CD4-positive, CD25-positive, alpha-beta regulatory T cell (primary cell): ENCODE measurements around the gene ACSF3. TPM values are rescaled to one million over a fixed set of nuclear protein-coding genes. Genes with fewer than 3 reads are reported as not detected.
A peak's percentile ranks its signal among the peaks of the same experiment; 100 is the strongest.
"Not testable (repeated sequence)": the region's sequence is repeated elsewhere in the genome, so short reads cannot be mapped to it uniquely, and the experiment has no call there.

Experiments
- ATAC-seq, 2 donors: fragments of 150-1000 bp; cut with Tn5 transposase; one replicate each; pipeline ENCODE4 v1.10.0; 2021; ENCODE audit warnings: low read depth in 2 of 2, moderate number of reproducible peaks in 2 of 2, moderate library complexity in 1 of 2
- DNase-seq, 3 donors: peaks; one replicate each; pipeline versions ENCODE4 v3.0.0 to v3.0.0-alpha.2; 2012 to 2022; ENCODE audit warnings: mixed read lengths in 1 of 3
- H3K27ac ChIP-seq: one replicate; pipeline ENCODE4 v1.7.0; 2013; ENCODE audit warnings: mild to moderate bottlenecking, low read length; ENCODE audit not compliant: insufficient read depth, poor library complexity, severe bottlenecking
- H3K27me3 ChIP-seq: one replicate; pipeline ENCODE4 v1.7.0; 2013; ENCODE audit warnings: low read length; ENCODE audit not compliant: control insufficient read depth, insufficient read depth
- H3K36me3 ChIP-seq: one replicate; pipeline ENCODE4 v1.7.0; 2013; ENCODE audit warnings: mild to moderate bottlenecking, low read length, moderate library complexity; ENCODE audit not compliant: control insufficient read depth, insufficient read depth
- H3K4me1 ChIP-seq: 2 replicates; pipeline ENCODE4 v1.7.0; 2013; ENCODE audit warnings: mild to moderate bottlenecking, low read length; ENCODE audit not compliant: insufficient read depth, control insufficient read depth, poor library complexity, severe bottlenecking
- H3K4me3 ChIP-seq: one replicate; pipeline ENCODE4 v1.7.0; 2013; ENCODE audit warnings: low read depth, mild to moderate bottlenecking, low read length, moderate library complexity
- H3K9me3 ChIP-seq, 2 experiments: 1 replicate in 1 of 2; 2 replicates in 1 of 2; pipeline ENCODE4 v1.7.0; 2013; ENCODE audit warnings: low read length in 2 of 2, mild to moderate bottlenecking in 1 of 2, moderate library complexity in 1 of 2; ENCODE audit not compliant: control insufficient read depth in 2 of 2
- H3K27ac Mint-ChIP-seq, 3 donors: one replicate each; pipeline ENCODE4 v1.8.0; 2020 to 2022; ENCODE audit warnings: mild to moderate bottlenecking in 3 of 3, mixed read lengths in 3 of 3, moderate library complexity in 2 of 3
- H3K27me3 Mint-ChIP-seq: one replicate; pipeline ENCODE4 v1.8.0; 2022; ENCODE audit warnings: mild to moderate bottlenecking, mixed read lengths
- H3K36me3 Mint-ChIP-seq: one replicate; pipeline ENCODE4 v1.8.0; 2020; ENCODE audit warnings: mixed read lengths
- H3K4me1 Mint-ChIP-seq, 4 donors: one replicate each; pipeline ENCODE4 v1.8.0; 2020 to 2022; ENCODE audit warnings: mixed read lengths in 4 of 4, mild to moderate bottlenecking in 1 of 4
- H3K4me3 Mint-ChIP-seq, 4 donors: one replicate each; pipeline ENCODE4 v1.8.0; 2020 to 2022; ENCODE audit warnings: mild to moderate bottlenecking in 4 of 4, mixed read lengths in 4 of 4, moderate library complexity in 3 of 4
- H3K9me3 Mint-ChIP-seq, 7 donors: one replicate each; pipeline ENCODE4 v1.8.0; 2020 to 2022; ENCODE audit warnings: mixed read lengths in 7 of 7, mild to moderate bottlenecking in 3 of 7, moderate library complexity in 2 of 7
- polyA plus RNA-seq, 4 donors: library from polyadenylated mRNA; unstranded; fragments of 300-500 nt; fragmentation: Illumina TruSeq; gene quantifications; one replicate each; pipeline ENCODE4 v1.2.3, GENCODE V29; 2021
- total RNA-seq: library from RNA; stranded (reverse); gene quantifications from one replicate; pipeline ENCODE4 v1.2.3, GENCODE V29; 2022

The ACSF3 gene
- total and polyA plus RNA-seq, 5 donors from 2014 or later, result 24.1 to 56.3 (median 29.1) TPM

- no peaks in the 10 kb centered on the region for H3K9me3 ChIP-seq
- no peaks in the 10 kb centered on the region for H3K27me3 Mint-ChIP-seq
- peak overlapping the region in 1 of 3 donors; percentile 60 for H3K27ac Mint-ChIP-seq
- no peaks in the 10 kb centered on the region for H3K36me3 Mint-ChIP-seq
- no peaks in the 10 kb centered on the region for H3K4me1 ChIP-seq
- no peak for ATAC-seq
- H3K4me3 Mint-ChIP-seq, result no peak overlapping the region
- no peak overlapping the region for H3K4me3 ChIP-seq
- no peaks in the 10 kb centered on the region for H3K27me3 ChIP-seq
- no peaks in the 10 kb centered on the region for H3K36me3 ChIP-seq
- no peak overlapping the region for H3K27ac ChIP-seq
- no peaks in the 10 kb centered on the region for H3K4me1 Mint-ChIP-seq
- H3K9me3 Mint-ChIP-seq, result peaks cover 0 to 2% (median 0%) of the 10 kb centered on the region in 7 donors
- no peak for DNase-seq
These were observed 20.1 kb upstream of the ACSF3 start for GRCh38 chr16:89073346-89074071.

- not testable (repeated sequence) for H3K9me3 ChIP-seq, H3K4me3 ChIP-seq, H3K4me1 Mint-ChIP-seq, H3K27me3 Mint-ChIP-seq, H3K36me3 Mint-ChIP-seq, H3K9me3 Mint-ChIP-seq, ATAC-seq, DNase-seq, H3K4me1 ChIP-seq, H3K27ac Mint-ChIP-seq, H3K36me3 ChIP-seq, H3K4me3 Mint-ChIP-seq, H3K27ac ChIP-seq, H3K27me3 ChIP-seq
These were observed 19.5 kb upstream of the ACSF3 start for GRCh38 chr16:89074072-89074674.

- H3K36me3 Mint-ChIP-seq, result no peaks in the 10 kb centered on the region
- ATAC-seq (no peak), DNase-seq (no peak)
- no peak overlapping the region for H3K27ac ChIP-seq
- no peaks in the 10 kb centered on the region for H3K27me3 ChIP-seq
- H3K4me1 ChIP-seq, result no peaks in the 10 kb centered on the region
- peaks cover 0 to 4% (median 0%) of the 10 kb centered on the region in 7 donors for H3K9me3 Mint-ChIP-seq
- H3K4me3 Mint-ChIP-seq, result no peak overlapping the region
- H3K4me1 Mint-ChIP-seq, result no peaks in the 10 kb centered on the region
- peak overlapping the region in 1 of 3 donors; percentile 5 for H3K27ac Mint-ChIP-seq
- no peaks in the 10 kb centered on the region for H3K27me3 Mint-ChIP-seq
- no peaks in the 10 kb centered on the region for H3K36me3 ChIP-seq
- no peak overlapping the region for H3K4me3 ChIP-seq
- no peaks in the 10 kb centered on the region for H3K9me3 ChIP-seq
These were observed 18.6 kb upstream of the ACSF3 start for GRCh38 chr16:89074803-89075688.

GRCh38 chr16:89076159-89076558 lies 17.5 kb upstream of the ACSF3 start:
- no peaks in the 10 kb centered on the region for H3K36me3 Mint-ChIP-seq
- H3K4me3 Mint-ChIP-seq, result no peak overlapping the region
- no peaks in the 10 kb centered on the region for H3K9me3 ChIP-seq
- H3K27ac Mint-ChIP-seq, result peak overlapping the region in 2 of 3 donors; percentile 55 to 67
- H3K4me1 ChIP-seq, result no peaks in the 10 kb centered on the region
- H3K27me3 Mint-ChIP-seq, result no peaks in the 10 kb centered on the region
- ATAC-seq, result no peak
- H3K27me3 ChIP-seq, result no peaks in the 10 kb centered on the region
- no peak overlapping the region for H3K27ac ChIP-seq
- no peaks in the 10 kb centered on the region for H3K4me1 Mint-ChIP-seq
- no peaks in the 10 kb centered on the region for H3K36me3 ChIP-seq
- no peak for DNase-seq
- H3K9me3 Mint-ChIP-seq, result peaks cover 0 to 3% (median 0%) of the 10 kb centered on the region in 7 donors
- H3K4me3 ChIP-seq, result no peak overlapping the region

GRCh38 chr16:89077076-89077475 lies 16.6 kb upstream of the ACSF3 start:
- Mint-ChIP-seq H3K27me3 (no peaks in the 10 kb centered on the region), H3K36me3 (no peaks in the 10 kb centered on the region), H3K9me3 (peaks cover 0 to 3% (median 0%) of the 10 kb centered on the region in 7 donors), H3K27ac (no peak overlapping the region), H3K4me1 (no peaks in the 10 kb centered on the region), H3K4me3 (no peak overlapping the region)
- DNase-seq (no peak), ATAC-seq (no peak)
- Histone ChIP-seq H3K36me3 (no peaks in the 10 kb centered on the region), H3K9me3 (no peaks in the 10 kb centered on the region), H3K27me3 (no peaks in the 10 kb centered on the region), H3K4me3 (no peak overlapping the region), H3K4me1 (no peaks in the 10 kb centered on the region), H3K27ac (no peak overlapping the region)

GRCh38 chr16:89078172-89078571 lies 15.5 kb upstream of the ACSF3 start:
- no peak for ATAC-seq
- no peak for DNase-seq
- H3K36me3 Mint-ChIP-seq, result no peaks in the 10 kb centered on the region
- no peak overlapping the region for H3K27ac Mint-ChIP-seq
- H3K4me3 Mint-ChIP-seq, result no peak overlapping the region
- H3K9me3 ChIP-seq, result no peaks in the 10 kb centered on the region
- H3K4me3 ChIP-seq, result no peak overlapping the region
- no peaks in the 10 kb centered on the region for H3K4me1 Mint-ChIP-seq
- peaks cover 0 to 3% (median 0%) of the 10 kb centered on the region in 7 donors for H3K9me3 Mint-ChIP-seq
- no peaks in the 10 kb centered on the region for H3K27me3 Mint-ChIP-seq
- H3K4me1 ChIP-seq, result no peaks in the 10 kb centered on the region
- no peak overlapping the region for H3K27ac ChIP-seq
- no peaks in the 10 kb centered on the region for H3K36me3 ChIP-seq
- no peaks in the 10 kb centered on the region for H3K27me3 ChIP-seq

GRCh38 chr16:89079434-89079980 lies 14.1 kb upstream of the ACSF3 start:
- no peak overlapping the region for H3K27ac Mint-ChIP-seq
- Histone ChIP-seq H3K36me3 (no peaks in the 10 kb centered on the region), H3K9me3 (no peaks in the 10 kb centered on the region), H3K27me3 (no peaks in the 10 kb centered on the region), H3K4me1 (no peaks in the 10 kb centered on the region), H3K4me3 (no peak overlapping the region), H3K27ac (no peak overlapping the region)
- H3K4me3 Mint-ChIP-seq, result no peak overlapping the region
- DNase-seq (no peak), ATAC-seq (no peak)
- peaks cover 0 to 2% (median 0%) of the 10 kb centered on the region in 4 donors for H3K4me1 Mint-ChIP-seq
- H3K9me3 Mint-ChIP-seq, result peaks cover 0 to 3% (median 0%) of the 10 kb centered on the region in 7 donors
- H3K36me3 Mint-ChIP-seq, result no peaks in the 10 kb centered on the region
- no peaks in the 10 kb centered on the region for H3K27me3 Mint-ChIP-seq
